ENCODE results near the gene KCNH5.

The KCNH5 gene

DNA sequence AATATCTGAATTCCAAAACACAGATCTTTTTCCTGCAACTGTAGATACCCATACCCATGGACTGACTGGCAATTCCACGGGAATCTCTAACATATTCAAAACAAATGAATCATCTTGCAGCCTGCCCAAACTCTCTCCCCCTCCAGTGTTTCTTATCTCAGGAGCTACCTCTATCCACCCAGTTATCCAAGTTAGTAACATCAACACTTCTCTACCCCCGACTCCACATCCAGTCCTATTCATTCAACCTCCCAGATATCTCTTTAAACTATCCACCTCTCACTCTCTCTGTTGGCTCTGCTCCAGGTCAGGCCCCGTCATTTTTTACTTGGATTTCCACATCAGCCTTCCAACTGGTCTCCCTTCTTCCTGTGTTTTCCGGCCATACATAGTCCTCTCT, 6.7 kb upstream of the KCNH5 start:
- no peak for TF ChIP-seq ZFX (IDR thresholded peaks at IDR 0.05)
- TF ChIP-seq, protein P1, sequence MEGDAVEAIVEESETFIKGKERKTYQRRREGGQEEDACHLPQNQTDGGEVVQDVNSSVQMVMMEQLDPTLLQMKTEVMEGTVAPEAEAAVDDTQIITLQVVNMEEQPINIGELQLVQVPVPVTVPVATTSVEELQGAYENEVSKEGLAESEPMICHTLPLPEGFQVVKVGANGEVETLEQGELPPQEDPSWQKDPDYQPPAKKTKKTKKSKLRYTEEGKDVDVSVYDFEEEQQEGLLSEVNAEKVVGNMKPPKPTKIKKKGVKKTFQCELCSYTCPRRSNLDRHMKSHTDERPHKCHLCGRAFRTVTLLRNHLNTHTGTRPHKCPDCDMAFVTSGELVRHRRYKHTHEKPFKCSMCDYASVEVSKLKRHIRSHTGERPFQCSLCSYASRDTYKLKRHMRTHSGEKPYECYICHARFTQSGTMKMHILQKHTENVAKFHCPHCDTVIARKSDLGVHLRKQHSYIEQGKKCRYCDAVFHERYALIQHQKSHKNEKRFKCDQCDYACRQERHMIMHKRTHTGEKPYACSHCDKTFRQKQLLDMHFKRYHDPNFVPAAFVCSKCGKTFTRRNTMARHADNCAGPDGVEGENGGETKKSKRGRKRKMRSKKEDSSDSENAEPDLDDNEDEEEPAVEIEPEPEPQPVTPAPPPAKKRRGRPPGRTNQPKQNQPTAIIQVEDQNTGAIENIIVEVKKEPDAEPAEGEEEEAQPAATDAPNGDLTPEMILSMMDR (conservative IDR thresholded peaks at IDR 0.05): no peak
- H3K27ac ChIP-seq: no peak overlapping the region

DNA sequence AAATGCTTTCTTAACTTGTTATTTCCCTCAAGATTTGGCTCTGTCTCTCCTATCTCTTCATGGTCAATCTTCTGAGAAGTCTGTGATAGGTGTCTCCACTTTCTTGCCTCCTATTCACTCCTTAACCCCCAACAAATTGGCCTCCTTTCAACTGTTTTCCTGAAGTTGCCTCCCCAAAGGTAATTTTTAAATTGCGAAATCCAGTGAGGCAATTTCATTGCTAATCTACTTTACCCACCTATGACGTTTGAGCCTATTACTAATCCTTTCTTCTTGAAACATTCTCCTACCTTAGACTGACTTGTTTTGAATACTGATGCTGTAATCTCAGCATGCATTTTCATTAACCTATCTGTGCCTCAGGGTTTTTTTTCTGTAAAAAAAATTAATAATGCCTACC, 6.0 kb upstream of the KCNH5 start:
- TF ChIP-seq, protein P1 (conservative IDR thresholded peaks at IDR 0.05): no peak
- no peak for TF ChIP-seq ZFX (IDR thresholded peaks at IDR 0.05)
- no peak overlapping the region for H3K27ac ChIP-seq

DNA sequence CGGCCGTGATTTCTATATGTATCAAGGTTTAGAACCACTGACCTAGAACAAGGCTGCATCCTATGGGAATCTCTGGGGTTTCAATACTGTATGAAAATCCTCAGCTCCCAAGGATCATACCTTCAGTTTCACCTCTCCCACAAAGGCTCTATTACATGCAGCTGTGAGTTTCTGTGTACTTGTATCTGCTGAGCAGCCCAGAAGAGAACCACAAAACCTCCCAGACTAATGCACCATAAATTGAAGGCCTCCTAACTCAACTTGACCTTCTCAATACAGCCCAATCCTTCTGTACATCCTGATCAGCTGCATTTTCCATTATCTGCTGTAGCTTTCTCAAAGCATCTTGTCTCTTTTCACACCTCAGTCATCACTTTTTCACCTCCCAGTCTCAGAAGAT, 5.4 kb upstream of the KCNH5 start:
- H3K27ac ChIP-seq: no peak overlapping the region
- TF ChIP-seq, protein P1 (conservative IDR thresholded peaks at IDR 0.05): no peak
- TF ChIP-seq ZFX (IDR thresholded peaks at IDR 0.05): no peak

DNA sequence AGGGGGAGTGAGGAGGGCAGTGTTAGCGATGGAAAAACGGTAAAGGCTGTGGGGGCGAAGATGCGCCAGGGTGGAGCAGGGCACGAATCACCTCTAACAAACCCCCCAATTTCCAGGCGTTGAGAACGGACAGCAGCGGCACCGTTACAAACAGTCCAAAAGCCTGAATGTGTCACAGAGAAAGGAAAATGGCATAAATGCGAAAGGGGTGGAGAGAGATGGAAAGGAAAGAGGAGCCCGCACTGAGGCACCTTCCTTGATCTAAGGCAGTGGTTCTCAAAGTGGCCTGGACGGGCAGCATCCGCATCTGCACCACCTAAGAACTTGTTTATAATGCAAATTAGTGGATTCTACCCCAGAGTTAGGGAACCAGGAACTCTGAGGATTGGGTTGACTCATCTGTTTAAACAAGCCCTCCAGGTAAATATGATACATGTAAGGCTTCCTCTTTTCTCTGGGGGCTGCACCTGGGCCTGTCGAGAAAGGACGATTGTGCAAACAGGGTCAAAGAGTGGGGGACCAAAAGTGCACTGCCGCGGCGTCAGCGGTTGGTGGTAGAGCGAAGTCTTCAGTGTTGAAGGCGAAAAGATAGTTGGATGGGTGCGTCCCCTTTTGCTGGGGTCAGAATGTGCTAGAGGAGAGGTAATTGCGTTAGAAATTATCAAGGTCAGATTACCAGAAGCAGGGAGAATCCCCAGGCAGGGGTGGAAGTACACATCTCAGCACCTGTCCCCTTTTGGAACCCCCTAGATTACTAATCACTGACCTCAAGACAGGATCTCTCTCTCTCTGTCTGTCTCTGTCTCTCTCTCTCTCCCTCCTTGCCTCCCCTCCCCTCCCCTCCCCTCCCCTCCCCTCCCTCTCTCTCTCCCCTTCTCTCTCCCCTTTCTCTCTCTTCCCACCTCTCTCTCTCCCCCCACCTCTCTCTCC, 1.3 kb upstream of the KCNH5 start:
- no peak for TF ChIP-seq ZFX (IDR thresholded peaks at IDR 0.05)
- TF ChIP-seq, protein P1 (conservative IDR thresholded peaks at IDR 0.05): no peak
- no peak overlapping the region for H3K27ac ChIP-seq

DNA sequence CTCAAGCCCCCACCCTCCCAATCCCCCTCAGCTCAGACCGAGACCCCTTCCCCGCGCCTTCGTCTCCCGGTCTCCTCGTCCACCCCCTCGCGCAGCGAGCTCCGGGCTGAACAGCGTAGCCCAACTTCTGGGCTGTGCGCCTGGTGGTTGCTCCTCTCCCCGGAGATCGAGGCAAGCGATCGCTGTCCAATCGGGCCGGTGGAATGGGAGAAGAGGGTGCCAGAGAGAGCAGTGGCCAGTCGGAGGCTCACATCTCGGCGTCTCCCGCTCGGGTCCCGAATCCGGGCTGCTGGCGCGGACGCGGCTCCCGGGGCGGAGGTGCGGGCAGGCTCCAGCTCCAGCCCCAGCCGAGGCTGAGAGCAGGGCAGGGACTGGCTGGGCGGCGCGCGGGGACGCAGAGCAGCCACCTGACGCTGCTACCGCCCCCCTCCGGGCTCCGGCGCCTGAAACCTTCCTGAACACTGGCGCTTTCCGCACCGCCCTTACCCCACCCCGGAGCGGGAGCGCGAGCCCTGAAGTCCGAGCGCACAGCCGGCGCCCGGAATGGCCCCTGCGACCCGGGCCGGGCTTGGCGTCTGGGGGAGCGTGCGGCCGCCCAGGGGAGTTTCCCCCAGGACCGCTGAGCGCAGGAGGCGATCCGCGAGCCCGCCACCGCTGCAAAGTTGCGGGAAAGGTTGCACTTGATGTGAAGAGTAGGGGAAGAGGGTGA, 508 bp upstream of the KCNH5 start:
- TF ChIP-seq, protein P1 (conservative IDR thresholded peaks at IDR 0.05): 0 out of 2 replicates have a peak, but pooled peaks have one; percentile 8
- TF ChIP-seq ZFX (IDR thresholded peaks at IDR 0.05): no peak
- H3K27ac ChIP-seq: no peak overlapping the region

DNA sequence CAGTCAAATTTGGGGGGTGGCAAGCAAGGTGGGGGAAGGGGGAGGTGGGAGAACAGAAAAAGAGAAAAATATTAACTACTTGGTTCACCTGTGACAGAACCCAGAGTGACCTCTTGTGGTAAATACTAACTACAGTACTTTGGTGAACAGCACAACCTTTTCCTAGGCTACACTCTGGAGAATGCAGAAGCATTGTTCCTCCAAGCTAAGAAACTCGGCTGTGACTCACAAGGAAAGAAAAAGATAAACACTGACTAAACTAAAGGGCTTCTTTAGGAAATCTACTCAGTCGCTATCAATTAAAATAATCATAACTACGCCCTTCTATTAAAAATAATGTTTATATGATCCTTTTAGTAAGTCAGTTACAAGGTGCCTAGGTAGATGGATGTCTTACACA, 5.4 kb downstream of the KCNH5 start:
- TF ChIP-seq, protein P1 (conservative IDR thresholded peaks at IDR 0.05): peak; percentile 71
- TF ChIP-seq ZFX (IDR thresholded peaks at IDR 0.05): no peak
- H3K27ac ChIP-seq: no peak overlapping the region

DNA sequence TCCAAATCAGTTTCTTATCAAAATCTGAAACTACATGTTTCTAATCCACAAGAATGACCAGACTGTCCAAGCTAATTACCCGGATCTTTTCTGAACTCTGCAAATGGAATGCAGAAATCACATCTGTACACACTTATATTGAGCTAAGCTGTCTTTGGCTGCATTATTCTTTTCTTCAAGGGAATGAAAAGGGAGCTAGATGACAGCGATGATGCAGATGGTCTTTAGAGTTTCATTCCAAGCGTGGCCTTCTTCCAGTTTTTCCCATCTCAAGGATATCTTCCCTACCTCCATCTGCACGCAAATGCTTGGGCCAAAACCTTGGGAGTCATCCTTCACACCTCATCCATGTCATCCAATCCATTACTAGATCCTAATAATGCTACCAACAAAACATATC, 12.6 kb downstream of the KCNH5 start:
- no peak for TF ChIP-seq ZFX (IDR thresholded peaks at IDR 0.05)
- TF ChIP-seq, protein P1 (conservative IDR thresholded peaks at IDR 0.05): no peak
- no peak overlapping the region for H3K27ac ChIP-seq

Data from C4-2B (cell line).